CD8-positive, alpha-beta memory T cell (primary cell): Measurements from ENCODE around the gene SRGAP2C. TPM values are rescaled to one million over a fixed set of nuclear protein-coding genes. Genes with fewer than 3 reads are reported as not detected.
"Not testable (repeated sequence)": the region's sequence is repeated elsewhere in the genome, so short reads cannot be mapped to it uniquely, and the experiment has no call there.

Experiments
- CTCF ChIA-PET: fragments of 350-600 bp; sonication (Branson Sonifier 250); formaldehyde crosslinking; loops from one replicate; lab custom pipeline; 2021; ENCODE audit warnings: antibody characterized with exemption; lab: Charles Lee
- POLR2A ChIA-PET: fragments of 350-600 bp; sonication (Branson Sonifier 250); formaldehyde crosslinking; loops from one replicate; lab custom pipeline; 2021; ENCODE audit warnings: antibody characterized with exemption; lab: Charles Lee
- DNase-seq, 5 donors: peaks; one replicate each; pipeline versions ENCODE4 v3.0.0 to v3.0.0-alpha.2; 2020 to 2022; ENCODE audit warnings: mixed read lengths in 1 of 5
- H3K27ac ChIP-seq: one replicate; pipeline ENCODE4 v1.7.0; 2013; ENCODE audit warnings: low read depth, mild to moderate bottlenecking, low read length, moderate library complexity
- H3K27me3 ChIP-seq: 2 replicates; pipeline ENCODE4 v1.7.0; 2013; ENCODE audit warnings: low read length, mild to moderate bottlenecking; ENCODE audit not compliant: insufficient read depth, poor library complexity, severe bottlenecking
- H3K36me3 ChIP-seq: 2 replicates; pipeline ENCODE4 v1.7.0; 2013; ENCODE audit warnings: mild to moderate bottlenecking, low read length, moderate library complexity; ENCODE audit not compliant: insufficient read depth
- H3K4me1 ChIP-seq: 2 replicates; pipeline ENCODE4 v1.7.0; 2013; ENCODE audit warnings: mild to moderate bottlenecking, low read length, moderate library complexity; ENCODE audit not compliant: insufficient read depth
- H3K4me3 ChIP-seq: 2 replicates; pipeline ENCODE4 v1.7.0; 2013; ENCODE audit warnings: mild to moderate bottlenecking, low read length
- H3K9me3 ChIP-seq: 2 replicates; pipeline ENCODE4 v1.7.0; 2013; ENCODE audit warnings: mild to moderate bottlenecking, low read length
- H3K27ac Mint-ChIP-seq, 8 donors: one replicate each; pipeline ENCODE4 v1.8.0; 2020 to 2021; ENCODE audit warnings: mixed read lengths in 8 of 8, mild to moderate bottlenecking in 6 of 8, inconsistent platforms in 3 of 8, moderate library complexity in 3 of 8
- H3K27me3 Mint-ChIP-seq, 2 donors: one replicate each; pipeline ENCODE4 v1.8.0; 2020 to 2021; ENCODE audit warnings: mixed read lengths in 2 of 2, mild to moderate bottlenecking in 1 of 2, moderate library complexity in 1 of 2
- H3K36me3 Mint-ChIP-seq, 3 donors: one replicate each; pipeline ENCODE4 v1.8.0; 2020 to 2021; ENCODE audit warnings: mixed read lengths in 3 of 3, inconsistent platforms in 1 of 3, mild to moderate bottlenecking in 1 of 3
- H3K4me1 Mint-ChIP-seq, 3 donors: one replicate each; pipeline ENCODE4 v1.8.0; 2020 to 2021; ENCODE audit warnings: mixed read lengths in 3 of 3, inconsistent platforms in 1 of 3, mild to moderate bottlenecking in 1 of 3
- H3K4me3 Mint-ChIP-seq, 7 donors: one replicate each; pipeline ENCODE4 v1.8.0; 2020 to 2021; ENCODE audit warnings: mixed read lengths in 7 of 7, mild to moderate bottlenecking in 6 of 7, moderate library complexity in 4 of 7, inconsistent platforms in 2 of 7
- H3K9me3 Mint-ChIP-seq, 5 donors: one replicate each; pipeline ENCODE4 v1.8.0; 2020 to 2022; ENCODE audit warnings: mixed read lengths in 5 of 5, mild to moderate bottlenecking in 3 of 5, moderate library complexity in 2 of 5, inconsistent platforms in 1 of 5
- polyA plus RNA-seq: library from polyadenylated mRNA; unstranded; fragments of 300-500 nt; fragmentation: Illumina TruSeq; gene quantifications from one replicate; pipeline ENCODE4 v1.2.3, GENCODE V29; 2021
- total RNA-seq, 2 experiments: library from RNA; stranded (reverse); gene quantifications; one replicate each; pipeline ENCODE4 v1.2.3, GENCODE V29; 2021

Gene SRGAP2C
- total and polyA plus RNA-seq, 3 experiments from 2014 or later, result 2.5 to 18.1 (median 17.1) TPM

GRCh38 chr1:121200232-121200631, 15.5 kb downstream of the SRGAP2C start:
- H3K27me3 Mint-ChIP-seq, H3K27ac ChIP-seq, CTCF ChIA-PET, H3K27me3 ChIP-seq, H3K27ac Mint-ChIP-seq, H3K36me3 ChIP-seq, POLR2A ChIA-PET, H3K9me3 ChIP-seq, H3K4me1 ChIP-seq, DNase-seq, H3K4me3 Mint-ChIP-seq, H3K9me3 Mint-ChIP-seq, H3K36me3 Mint-ChIP-seq, H3K4me3 ChIP-seq, H3K4me1 Mint-ChIP-seq: not testable (repeated sequence)

GRCh38 chr1:121200985-121201981, 16.5 kb downstream of the SRGAP2C start:
- H3K27me3 ChIP-seq, H3K36me3 ChIP-seq, H3K4me3 ChIP-seq, H3K9me3 Mint-ChIP-seq, POLR2A ChIA-PET, DNase-seq, H3K27ac Mint-ChIP-seq, CTCF ChIA-PET, H3K9me3 ChIP-seq, H3K4me1 ChIP-seq, H3K4me3 Mint-ChIP-seq, H3K36me3 Mint-ChIP-seq, H3K27ac ChIP-seq, H3K27me3 Mint-ChIP-seq: not testable (repeated sequence)
- peaks cover 5 to 11% (median 6%) of the 10 kb centered on the region in 3 donors for H3K4me1 Mint-ChIP-seq

GRCh38 chr1:121202986-121203385, 18.2 kb downstream of the SRGAP2C start:
- CTCF ChIA-PET, result not testable (repeated sequence)

GRCh38 chr1:121205786-121206711, 21.3 kb downstream of the SRGAP2C start:
- H3K4me1 ChIP-seq, H3K36me3 ChIP-seq, POLR2A ChIA-PET, DNase-seq, H3K27ac ChIP-seq, H3K4me3 Mint-ChIP-seq, H3K27me3 Mint-ChIP-seq, H3K9me3 ChIP-seq, H3K27me3 ChIP-seq, H3K27ac Mint-ChIP-seq, H3K36me3 Mint-ChIP-seq, H3K4me3 ChIP-seq, CTCF ChIA-PET, H3K9me3 Mint-ChIP-seq: not testable (repeated sequence)
- peaks cover 5 to 11% (median 6%) of the 10 kb centered on the region in 3 donors for H3K4me1 Mint-ChIP-seq

More at GRCh38 chr1:121202986-121203385, 18.2 kb downstream of the SRGAP2C start:
- H3K4me1 ChIP-seq, H3K36me3 ChIP-seq, H3K9me3 ChIP-seq, H3K4me3 ChIP-seq, H3K4me3 Mint-ChIP-seq, H3K27ac ChIP-seq, H3K27me3 Mint-ChIP-seq, POLR2A ChIA-PET, DNase-seq, H3K36me3 Mint-ChIP-seq, H3K27me3 ChIP-seq, H3K9me3 Mint-ChIP-seq, H3K27ac Mint-ChIP-seq: not testable (repeated sequence)
- H3K4me1 Mint-ChIP-seq, result peaks cover 5 to 11% (median 6%) of the 10 kb centered on the region in 3 donors

GRCh38 chr1:121207328-121207727, 22.6 kb downstream of the SRGAP2C start:
- H3K36me3 Mint-ChIP-seq, H3K9me3 Mint-ChIP-seq, H3K4me3 ChIP-seq, H3K36me3 ChIP-seq, POLR2A ChIA-PET, H3K27me3 Mint-ChIP-seq, H3K4me1 ChIP-seq, H3K4me1 Mint-ChIP-seq, H3K27me3 ChIP-seq, H3K27ac ChIP-seq, CTCF ChIA-PET, H3K27ac Mint-ChIP-seq, DNase-seq, H3K4me3 Mint-ChIP-seq, H3K9me3 ChIP-seq: not testable (repeated sequence)

GRCh38 chr1:121208375-121208774, 23.6 kb downstream of the SRGAP2C start:
- H3K4me1 Mint-ChIP-seq, H3K27me3 Mint-ChIP-seq, H3K9me3 ChIP-seq, H3K36me3 ChIP-seq, H3K27ac Mint-ChIP-seq, H3K4me1 ChIP-seq, H3K36me3 Mint-ChIP-seq, H3K27ac ChIP-seq, H3K4me3 ChIP-seq, CTCF ChIA-PET, H3K4me3 Mint-ChIP-seq, DNase-seq, H3K27me3 ChIP-seq, H3K9me3 Mint-ChIP-seq, POLR2A ChIA-PET: not testable (repeated sequence)

GRCh38 chr1:121210778-121211177, 26.0 kb downstream of the SRGAP2C start:
- POLR2A ChIA-PET, H3K27ac Mint-ChIP-seq, H3K4me3 Mint-ChIP-seq: not testable (repeated sequence)

GRCh38 chr1:121213491-121213890, 28.7 kb downstream of the SRGAP2C start:
- H3K27ac ChIP-seq, CTCF ChIA-PET, H3K4me1 ChIP-seq, DNase-seq, H3K27me3 ChIP-seq, H3K4me3 Mint-ChIP-seq, H3K36me3 Mint-ChIP-seq, H3K36me3 ChIP-seq, H3K27ac Mint-ChIP-seq, H3K4me3 ChIP-seq, H3K9me3 ChIP-seq, POLR2A ChIA-PET, H3K4me1 Mint-ChIP-seq, H3K27me3 Mint-ChIP-seq, H3K9me3 Mint-ChIP-seq: not testable (repeated sequence)

More at GRCh38 chr1:121210778-121211177, 26.0 kb downstream of the SRGAP2C start:
- H3K36me3 ChIP-seq, H3K27me3 ChIP-seq, H3K27me3 Mint-ChIP-seq, H3K4me1 Mint-ChIP-seq, DNase-seq, CTCF ChIA-PET, H3K9me3 ChIP-seq, H3K36me3 Mint-ChIP-seq, H3K9me3 Mint-ChIP-seq, H3K4me1 ChIP-seq, H3K4me3 ChIP-seq, H3K27ac ChIP-seq: not testable (repeated sequence)
